HG03439 (cell line): ENCODE results near the gene LHX4.
A peak's percentile ranks its signal among the peaks of the same experiment; 100 is the strongest.

Source experiments
- ATAC-seq: cut with Tn5 transposase; IDR thresholded peaks from one replicate; pipeline ENCODE4 v1.9.1; 2021; ENCODE audit warnings: mild to moderate bottlenecking, moderate library complexity; ENCODE audit not compliant: unreplicated experiment

Gene LHX4

GRCh38 chr1:180241716-180242544 lies 11.9 kb downstream of the LHX4 start:
- ATAC-seq, result no peak

GRCh38 chr1:180243517-180244221 lies 13.6 kb downstream of the LHX4 start:
- no peak for ATAC-seq

- ATAC-seq, result no peak
These were observed 14.8 kb downstream of the LHX4 start for GRCh38 chr1:180244840-180245239.

GRCh38 chr1:180246579-180246978 lies 16.5 kb downstream of the LHX4 start:
- ATAC-seq, result no peak

GRCh38 chr1:180247061-180247460 lies 17.0 kb downstream of the LHX4 start:
- ATAC-seq, result no peak

- ATAC-seq, result no peak
These were observed 17.5 kb downstream of the LHX4 start for GRCh38 chr1:180247580-180247979.

- no peak for ATAC-seq
These were observed 18.1 kb downstream of the LHX4 start for GRCh38 chr1:180248176-180248575.

- no peak for ATAC-seq
These were observed 18.9 kb downstream of the LHX4 start for GRCh38 chr1:180248731-180249681.

GRCh38 chr1:180249725-180250498 lies 19.8 kb downstream of the LHX4 start:
- no peak for ATAC-seq

GRCh38 chr1:180250499-180250770 lies 20.4 kb downstream of the LHX4 start:
- ATAC-seq, result no peak

- no peak for ATAC-seq
These were observed 20.9 kb downstream of the LHX4 start for GRCh38 chr1:180250883-180251509.

GRCh38 chr1:180251526-180252305 lies 21.7 kb downstream of the LHX4 start:
- no peak for ATAC-seq

- peak; percentile 68 for ATAC-seq
These were observed 22.8 kb downstream of the LHX4 start for GRCh38 chr1:180252638-180253536.

- no peak for ATAC-seq
These were observed 23.8 kb downstream of the LHX4 start for GRCh38 chr1:180253585-180254495.

GRCh38 chr1:180254496-180254819 lies 24.4 kb downstream of the LHX4 start:
- no peak for ATAC-seq

- no peak for ATAC-seq
These were observed 24.8 kb downstream of the LHX4 start for GRCh38 chr1:180254854-180255253.

GRCh38 chr1:180255536-180256340 lies 25.7 kb downstream of the LHX4 start:
- ATAC-seq, result no peak
